GM12878 (cell line): ENCODE results near the gene NCAN. TPM values are rescaled to one million over a fixed set of nuclear protein-coding genes. Genes with fewer than 3 reads are reported as not detected.

Experiments
- ATAC-seq: fragments of 200-7000 bp; cut with Tn5 transposase; 3 replicates; pipeline ENCODE4 v1.9.1; 2020; ENCODE audit warnings: mild to moderate bottlenecking, moderate library complexity
- BruUV-seq: library from RNA; stranded (reverse); fragments of 400-500 nt; replicated peaks from 2 replicates; lab custom pipeline; 2021; lab: Mats Ljungman, UMichigan
- CTCF ChIA-PET: fragments of 300-600 bp; sonication (Branson Sonifier 250); formaldehyde crosslinking; extraction: SDS; loops from one replicate; lab custom pipeline; 2021; ENCODE audit warnings: inconsistent platforms; lab: Yijun Ruan, JAX
- POLR2A ChIA-PET: fragments of 350-600 bp; formaldehyde crosslinking; extraction: SDS; loops from one replicate; lab custom pipeline; 2021; ENCODE audit warnings: inconsistent platforms; lab: Charles Lee
- RAD21 ChIA-PET: fragments of 300-600 bp; sonication (Branson Sonifier 250); formaldehyde crosslinking; loops from one replicate; lab custom pipeline; 2023; ENCODE audit warnings: antibody characterized with exemption; ENCODE audit not compliant: unreplicated experiment; lab: Charles Lee
- SMC1A ChIA-PET: fragments of 300-600 bp; sonication (Branson Sonifier 250); formaldehyde crosslinking; loops from one replicate; lab custom pipeline; 2023; ENCODE audit not compliant: unreplicated experiment, uncharacterized antibody; lab: Charles Lee
- DNase-seq: peaks from one replicate; pipeline ENCODE4 v3.0.0-alpha.2; 2011; ENCODE audit warnings: low read depth, low spot score
- FAIRE-seq: peaks from 3 replicates; lab custom pipeline; 2011; peaks lifted over from hg19 to GRCh38; lab: Jason Lieb, UNC
- H2AFZ ChIP-seq: 2 replicates; pipeline ENCODE4 v1.6.0; 2011; ENCODE audit warnings: low read depth, low read length, control low read depth; ENCODE audit not compliant: control insufficient read depth
- H3K27ac ChIP-seq: 2 replicates; pipeline ENCODE4 v1.5.1; 2011; ENCODE audit warnings: control low read depth; ENCODE audit not compliant: control insufficient read depth, insufficient read depth
- H3K27me3 ChIP-seq, 2 experiments: replicated peaks in 1 of 2; 2 replicates each; pipeline versions ENCODE4 v1.6.0 to v1.6.1; 2011; ENCODE audit warnings: low read length in 1 of 2; ENCODE audit not compliant: control insufficient read depth in 2 of 2, insufficient read depth in 2 of 2
- H3K36me3 ChIP-seq, 2 experiments: 2 replicates each; pipeline ENCODE4 v1.5.1; 2011; ENCODE audit warnings: low read length in 1 of 2; ENCODE audit not compliant: control insufficient read depth in 2 of 2, insufficient read depth in 2 of 2
- H3K4me1 ChIP-seq: 2 replicates; pipeline ENCODE4 v1.6.1; 2011; ENCODE audit warnings: mild to moderate bottlenecking, low read length, moderate library complexity, mixed read lengths; ENCODE audit not compliant: control insufficient read depth, insufficient read depth
- H3K4me2 ChIP-seq: 2 replicates; pipeline ENCODE4 v1.6.0; 2011; ENCODE audit warnings: control low read depth; ENCODE audit not compliant: control insufficient read depth, insufficient read depth
- H3K4me3 ChIP-seq: fragments of 200-600 bp; sonication (generic); 2 replicates; pipeline ENCODE4 v1.5.1; 2016
- H3K79me2 ChIP-seq: 2 replicates; pipeline ENCODE4 v1.6.0; 2011; ENCODE audit warnings: low read length; ENCODE audit not compliant: control insufficient read depth, insufficient read depth
- H3K9ac ChIP-seq: 2 replicates; pipeline ENCODE4 v1.8.0; 2011; ENCODE audit warnings: low read length, control low read depth, mixed read lengths; ENCODE audit not compliant: control insufficient read depth, insufficient read depth
- H3K9me3 ChIP-seq: replicated peaks from 3 replicates; pipeline ENCODE4 v1.5.1; 2011; ENCODE audit warnings: mild to moderate bottlenecking, low read length; ENCODE audit not compliant: control insufficient read depth, insufficient read depth
- H4K20me1 ChIP-seq: 2 replicates; pipeline ENCODE4 v1.6.0; 2011; ENCODE audit not compliant: control insufficient read depth, insufficient read depth
- HDAC6 ChIP-seq: fragments of 200-600 bp; sonication (generic); IDR thresholded peaks from one replicate; pipeline ENCODE4 v1.8.0; 2017; ENCODE audit warnings: antibody characterized with exemption; ENCODE audit not compliant: unreplicated experiment
- KAT2A ChIP-seq: conservative IDR thresholded peaks from 2 replicates; pipeline ENCODE4 v1.6.1; 2011; ENCODE audit warnings: low read depth, low read length; ENCODE audit not compliant: control insufficient read depth
- MXI1 ChIP-seq: fragments of 150-350 bp; IDR thresholded peaks from 2 replicates; pipeline ENCODE4 v1.6.1; 2011; ENCODE audit warnings: low read depth, mild to moderate bottlenecking, inconsistent platforms, low read length, improper control_type of control experiment
- MYC ChIP-seq: IDR thresholded peaks from 2 replicates; pipeline ENCODE4 v1.6.1; 2011; ENCODE audit warnings: mild to moderate bottlenecking, low read length, moderate library complexity, inconsistent platforms; ENCODE audit not compliant: insufficient read depth, insufficient replicate concordance, insufficient read length, severe bottlenecking
- RBBP5 ChIP-seq: fragments of 200-600 bp; sonication (generic); conservative IDR thresholded peaks from 2 replicates; pipeline ENCODE4 v1.6.1; 2016
- RCOR1 ChIP-seq: conservative IDR thresholded peaks from 2 replicates; pipeline ENCODE4 v1.6.1; 2012; ENCODE audit warnings: low read depth, low read length, improper control_type of control experiment
- SMARCA5 ChIP-seq: fragments of 450-650 bp; IDR thresholded peaks from 2 replicates; pipeline ENCODE4 v1.6.1; 2017; ENCODE audit warnings: mild to moderate bottlenecking
- YY1 ChIP-seq: IDR thresholded peaks from 2 replicates; pipeline ENCODE4 v1.6.1; 2011; ENCODE audit warnings: low read depth, mild to moderate bottlenecking, low read length
- ZNF384 ChIP-seq: IDR thresholded peaks from 2 replicates; pipeline ENCODE4 v1.6.1; 2012; ENCODE audit warnings: low read depth, mild to moderate bottlenecking, low read length, improper control_type of control experiment, borderline replicate concordance
- WGBS: methylation state at CpG from one replicate; pipeline ENCODE4 v1.1.6; 2016; ENCODE audit warnings: low lambda C conversion rate; ENCODE audit not compliant: insufficient replicate concordance, insufficient coverage; ENCODE audit errors: missing lambda C conversion rate; 5-methylcytosine and 5-hydroxymethylcytosine counted together
- in situ Hi-C: fragments of 300-500 bp; cut with MboI; formaldehyde crosslinking; loops from 9 replicates; pipeline ENCODE4 v1.14.3; 2018; ENCODE audit warnings: mixed read lengths
- intact Hi-C: fragments of 100-400 bp; cut with micrococcal nuclease; formaldehyde crosslinking; loops from one replicate; pipeline ENCODE4 v1.14.2; 2022; ENCODE audit not compliant: unreplicated experiment
- polyA plus RNA-seq, 11 experiments: library from polyadenylated mRNA; depleted of rRNA in 4 of 11; unstranded in 6 of 11; stranded (reverse) in 5 of 11; fragments of >200 nt; fragmentation: Nextera tagmentation in 4 of 11; fragmentation: Illumina TruSeq in 1 of 11; extraction: Ambion mirVana in 4 of 11; extraction: Trizol in 1 of 11; gene quantifications; 1 replicate in 1 of 11; 2 replicates in 10 of 11; pipeline versions ENCODE4 v1.2.1 to v1.2.3, GENCODE V29; 2011 to 2016; ENCODE audit warnings: inconsistent platforms in 2 of 11, missing spikeins in 2 of 11, low read depth in 1 of 11
- total RNA-seq, 4 experiments: library from RNA; depleted of rRNA in 3 of 4; stranded (reverse); fragments of >200 nt in 3 of 4; fragmentation: Illumina TruSeq in 1 of 4; extraction: Trizol in 1 of 4; gene quantifications; 2 replicates each; pipeline versions ENCODE4 v1.2.1 to v1.2.3, GENCODE V29; 2013 to 2021

Gene NCAN
- total and polyA plus RNA-seq, 10 of the 15 experiments (the other 5 are each of a cell fraction or from before 2014, with no cell fraction given) = 0.02 to 0.34 (median 0.12) TPM; not detected in 1

DNA sequence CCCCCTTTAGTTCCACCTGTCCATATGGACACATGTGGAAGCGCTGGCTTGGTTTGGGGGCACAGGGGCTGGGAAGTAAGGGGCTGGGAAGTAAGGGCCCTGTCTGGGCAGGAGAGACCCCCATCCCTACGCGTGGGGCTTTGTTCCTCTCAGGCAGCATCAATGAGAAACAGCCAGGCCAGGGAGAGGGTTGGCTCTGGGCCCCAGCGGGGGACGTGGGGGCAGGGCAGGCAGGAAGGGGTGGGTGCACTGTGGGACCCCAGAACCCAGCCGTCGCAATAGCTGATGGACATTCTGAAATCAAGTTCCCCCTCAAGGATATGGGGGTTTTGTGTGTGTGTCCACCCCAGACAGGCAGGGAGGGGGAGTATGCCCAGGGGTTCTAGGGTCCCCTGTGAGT, 1.2 kb downstream of the NCAN start:
- Histone ChIP-seq H3K9ac (no peak overlapping the region), H3K4me2 (no peak overlapping the region), H3K4me1 (peaks cover 10% of the 10 kb centered on the region; the same call in 1 of the 2 replicates), H3K27me3 (peaks cover 0 to 2% of the 10 kb centered on the region in 2 experiments; a peak in 1 of 4 replicates), H3K9me3 (0 out of 3 replicates have a peak, but pooled peaks cover 2% of the 10 kb centered on the region), H4K20me1 (no peaks in the 10 kb centered on the region), H2AFZ (no peak overlapping the region), H3K27ac (no peak overlapping the region), H3K79me2 (no peaks in the 10 kb centered on the region), H3K4me3 (no peak overlapping the region), H3K36me3 (no peaks in the 10 kb centered on the region)
- BruUV-seq = no TSS peak
- FAIRE-seq (no peak), DNase-seq (no peak), ATAC-seq (no peak)
- ChIA-PET RAD21 (no interaction called here), SMC1A (no interaction called here), POLR2A (no interaction called here), CTCF (no interaction called here)
- intact Hi-C loops (no loop called here), in situ Hi-C loops (no loop called here)
- TF ChIP-seq SMARCA5 = no peak
- TF ChIP-seq MXI1 = no peak
- no peak for TF ChIP-seq HDAC6
- TF ChIP-seq RBBP5 = no peak
- 6% methylated on average over 7 of the region's 7 CpGs for WGBS

DNA sequence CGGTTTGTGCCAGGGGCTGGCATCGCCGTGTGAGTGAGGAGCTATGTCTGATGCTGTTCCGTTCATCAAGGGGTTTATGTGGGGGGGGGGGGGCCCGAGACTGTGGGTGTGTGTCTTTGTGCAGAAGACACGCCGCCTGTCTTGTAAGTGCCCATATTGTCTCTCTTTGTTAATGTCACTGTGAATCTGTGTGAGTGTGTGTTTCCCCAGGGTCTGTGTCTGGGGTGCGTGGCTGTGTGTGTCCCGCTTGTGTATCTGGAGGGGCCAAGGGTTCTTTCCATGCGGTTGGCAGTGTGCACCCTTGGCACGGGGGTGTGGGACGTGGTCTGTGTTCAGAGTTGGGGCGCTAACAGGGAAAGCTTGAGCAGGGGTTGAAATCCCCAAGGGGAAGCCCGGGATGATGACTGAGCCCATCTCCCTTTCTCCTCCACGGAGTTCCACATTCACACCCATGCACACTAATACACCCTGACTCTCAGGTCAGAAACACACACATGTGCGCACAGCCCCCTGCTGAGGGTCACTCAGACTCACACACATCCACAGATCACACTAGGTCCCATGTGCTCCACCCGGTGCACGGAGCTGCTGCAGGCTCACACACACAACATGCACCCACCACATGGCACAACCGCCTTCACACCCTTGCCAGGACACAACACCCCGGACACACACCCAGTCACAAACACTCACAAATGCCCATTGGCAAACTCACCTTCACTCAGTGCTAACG, 1.8 kb downstream of the NCAN start:
- H3K27ac ChIP-seq = no peak overlapping the region
- no peaks in the 10 kb centered on the region for H3K36me3 ChIP-seq
- BruUV-seq = no TSS peak
- 0 out of 3 replicates have a peak, but pooled peaks cover 2% of the 10 kb centered on the region for H3K9me3 ChIP-seq
- no peak overlapping the region for H2AFZ ChIP-seq
- no peaks in the 10 kb centered on the region for H4K20me1 ChIP-seq
- WGBS = 14% methylated on average over 20 of the region's 21 CpGs
- H3K4me1 ChIP-seq = peaks cover 10% of the 10 kb centered on the region; the same call in 1 of the 2 replicates
- intact Hi-C loops = no loop called here
- H3K27me3 ChIP-seq = peaks cover 0 to 2% of the 10 kb centered on the region in 2 experiments; a peak in 1 of 4 replicates
- DNase-seq = no peak
- peak; percentile 13 for FAIRE-seq
- ChIA-PET CTCF (interaction anchor here (1.0 kb wide), 1 partner anchor 39 kb away, joined by 3 read pairs; no protein-coding TSS in a partner anchor), POLR2A (no interaction called here), RAD21 (no interaction called here), SMC1A (no interaction called here)
- no peak overlapping the region for H3K9ac ChIP-seq
- TF ChIP-seq MYC (no peak), YY1 (no peak), KAT2A (no peak), RBBP5 (no peak), RCOR1 (no peak), ZNF384 (no peak)
- no peak overlapping the region for H3K4me3 ChIP-seq
- H3K4me2 ChIP-seq = peak overlapping the region; percentile 25; the same call in 1 of the 2 replicates
- in situ Hi-C loops = no loop called here
- no peaks in the 10 kb centered on the region for H3K79me2 ChIP-seq
- ATAC-seq = peak; percentile 35
